Stomach (tissue), 9 donors: ENCODE data around the gene SLC4A4. TPM values are rescaled to one million over a fixed set of nuclear protein-coding genes. Genes with fewer than 3 reads are reported as not detected.

ENCODE experiments used
- DNase-seq, 2 donors: peaks; one replicate each; pipeline versions ENCODE4 v3.0.0 to v3.0.0-alpha.2; 2013 to 2019
- H3K27ac ChIP-seq, 5 donors: fragments of 200-600 bp in 4 of 5; sonication (generic) in 4 of 5; one replicate each; pipeline ENCODE4 v1.5.1; 2013 to 2019; ENCODE audit warnings: mild to moderate bottlenecking in 1 of 5, moderate library complexity in 1 of 5
- H3K27me3 ChIP-seq, 3 donors: fragments of 200-600 bp; sonication (generic); one replicate each; pipeline ENCODE4 v1.5.1; 2017 to 2019; ENCODE audit warnings: mixed run types in 1 of 3
- H3K36me3 ChIP-seq, 4 donors: fragments of 200-600 bp; sonication (generic); 1 replicate in 3 of 4; 2 replicates in 1 of 4; pipeline ENCODE4 v1.5.1; 2016 to 2019
- H3K4me1 ChIP-seq, 4 donors: fragments of 200-600 bp; sonication (generic); one replicate each; pipeline ENCODE4 v1.5.1; 2016 to 2019
- H3K4me3 ChIP-seq, 4 donors: fragments of 200-600 bp; sonication (generic) in 3 of 4; one replicate each; pipeline ENCODE4 v1.5.1; 2016 to 2019; ENCODE audit warnings: mild to moderate bottlenecking in 1 of 4
- H3K9me3 ChIP-seq, 4 donors: fragments of 200-600 bp; sonication (generic); one replicate each; pipeline ENCODE4 v1.5.1; 2016 to 2019
- EP300 ChIP-seq: sonication (generic); formaldehyde crosslinking; IDR thresholded peaks from one replicate; pipeline ENCODE4 v1.6.1; 2017; ENCODE audit warnings: antibody characterized with exemption
- POLR2A ChIP-seq, 4 donors: fragments of 450-650 bp; IDR thresholded peaks; one replicate each; pipeline ENCODE4 v1.6.1; 2016; ENCODE audit warnings: antibody characterized with exemption in 4 of 4, control low read depth in 2 of 4, mild to moderate bottlenecking in 1 of 4, moderate library complexity in 1 of 4
- POLR2AphosphoS5 ChIP-seq, 3 donors: sonication (generic); formaldehyde crosslinking; IDR thresholded peaks; one replicate each; pipeline ENCODE4 v1.6.1; 2016; ENCODE audit warnings: antibody characterized with exemption in 3 of 3
- WGBS, 5 donors: extraction: QIAGEN DNeasy Blood & Tissue Kit in 3 of 5; methylation state at CpG; one replicate each; pipeline versions ENCODE4 v1.1.5 to v1.1.7; 2013 to 2018; 5-methylcytosine and 5-hydroxymethylcytosine counted together
- intact Hi-C: fragments of 100-400 bp; cut with DNase I; formaldehyde crosslinking; loops from one replicate; pipeline ENCODE4 v1.15.1; 2023; ENCODE audit warnings: low total_unique reads
- polyA plus RNA-seq, 3 donors: library from polyadenylated mRNA; stranded (reverse); fragments of 200-250 nt; gene quantifications; one replicate each; pipeline ENCODE4 v1.2.3, GENCODE V29; 2013
- total RNA-seq, 5 donors: library from RNA; depleted of rRNA; stranded (reverse); fragments of >200 nt; gene quantifications; one replicate each; pipeline versions ENCODE4 v1.1.0 to v1.2.3, GENCODE V29; 2014 to 2016
- TF ChIP-seq, protein P1 (sequence below), 7 experiments: fragments of 450-650 bp in 4 of 7; fragments of 200-600 bp in 3 of 7; sonication (generic) in 3 of 7; IDR thresholded peaks; one replicate each; pipeline ENCODE4 v1.5.1; 2016 to 2019; ENCODE audit warnings: antibody characterized with exemption in 7 of 7, control low read depth in 2 of 7, mild to moderate bottlenecking in 1 of 7
- donor health status: healthy with polysubstance abuse.
- donor health status: Bipolar disorder and iron deficiency.
- donor health status: healthy.

Gene SLC4A4
- total and polyA plus RNA-seq, 8 donors: 1.8 to 95.3 (median 12.8) TPM

GRCh38 chr4:71303287-71303686 is 35.5 kb upstream of the SLC4A4 start:
- Histone ChIP-seq H3K27ac (no peak overlapping the region), H3K4me3 (no peak overlapping the region), H3K36me3 (no peaks in the 10 kb centered on the region), H3K9me3 (no peaks in the 10 kb centered on the region), H3K4me1 (no peaks in the 10 kb centered on the region), H3K27me3 (no peaks in the 10 kb centered on the region)
- TF ChIP-seq POLR2A (IDR thresholded peaks at IDR 0.05): no peak
- no peak for TF ChIP-seq EP300
- no peak for TF ChIP-seq POLR2AphosphoS5 (IDR thresholded peaks at IDR 0.05)
- TF ChIP-seq, protein P1, sequence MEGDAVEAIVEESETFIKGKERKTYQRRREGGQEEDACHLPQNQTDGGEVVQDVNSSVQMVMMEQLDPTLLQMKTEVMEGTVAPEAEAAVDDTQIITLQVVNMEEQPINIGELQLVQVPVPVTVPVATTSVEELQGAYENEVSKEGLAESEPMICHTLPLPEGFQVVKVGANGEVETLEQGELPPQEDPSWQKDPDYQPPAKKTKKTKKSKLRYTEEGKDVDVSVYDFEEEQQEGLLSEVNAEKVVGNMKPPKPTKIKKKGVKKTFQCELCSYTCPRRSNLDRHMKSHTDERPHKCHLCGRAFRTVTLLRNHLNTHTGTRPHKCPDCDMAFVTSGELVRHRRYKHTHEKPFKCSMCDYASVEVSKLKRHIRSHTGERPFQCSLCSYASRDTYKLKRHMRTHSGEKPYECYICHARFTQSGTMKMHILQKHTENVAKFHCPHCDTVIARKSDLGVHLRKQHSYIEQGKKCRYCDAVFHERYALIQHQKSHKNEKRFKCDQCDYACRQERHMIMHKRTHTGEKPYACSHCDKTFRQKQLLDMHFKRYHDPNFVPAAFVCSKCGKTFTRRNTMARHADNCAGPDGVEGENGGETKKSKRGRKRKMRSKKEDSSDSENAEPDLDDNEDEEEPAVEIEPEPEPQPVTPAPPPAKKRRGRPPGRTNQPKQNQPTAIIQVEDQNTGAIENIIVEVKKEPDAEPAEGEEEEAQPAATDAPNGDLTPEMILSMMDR (IDR thresholded peaks at IDR 0.05): no peak
- intact Hi-C loops: no loop called here
- 81 to 90% (median 88%) methylated on average over 1 of the region's 1 CpG for WGBS, 5 donors
- DNase-seq: no peak

DNA sequence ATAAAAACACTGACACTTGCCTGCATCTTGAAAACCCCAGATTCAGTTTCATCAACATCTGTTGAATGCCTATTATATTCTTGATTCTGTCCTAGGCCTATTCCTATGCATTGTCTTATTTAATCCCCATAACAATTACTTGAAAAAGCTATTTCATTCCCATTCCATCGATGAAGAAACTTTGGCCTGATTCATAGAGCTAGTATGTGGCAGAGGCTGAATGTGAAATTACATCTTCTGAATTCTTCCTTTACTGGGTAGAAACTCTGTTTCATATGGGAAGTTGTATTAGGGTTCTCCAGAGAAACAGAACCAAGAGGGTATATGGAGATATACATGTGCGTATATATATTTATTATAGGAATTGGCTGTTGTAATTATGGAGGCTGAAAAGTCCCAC is 35.0 kb upstream of the SLC4A4 start:
- H3K4me1 ChIP-seq: no peaks in the 10 kb centered on the region
- WGBS, 5 donors: 91 to 97% (median 92%) methylated on average over 2 of the region's 2 CpGs
- H3K27me3 ChIP-seq: no peaks in the 10 kb centered on the region
- no peaks in the 10 kb centered on the region for H3K36me3 ChIP-seq
- H3K4me3 ChIP-seq: no peak overlapping the region
- no peaks in the 10 kb centered on the region for H3K9me3 ChIP-seq
- DNase-seq: no peak
- no peak overlapping the region for H3K27ac ChIP-seq
- TF ChIP-seq EP300: no peak
- intact Hi-C loops: no loop called here

DNA sequence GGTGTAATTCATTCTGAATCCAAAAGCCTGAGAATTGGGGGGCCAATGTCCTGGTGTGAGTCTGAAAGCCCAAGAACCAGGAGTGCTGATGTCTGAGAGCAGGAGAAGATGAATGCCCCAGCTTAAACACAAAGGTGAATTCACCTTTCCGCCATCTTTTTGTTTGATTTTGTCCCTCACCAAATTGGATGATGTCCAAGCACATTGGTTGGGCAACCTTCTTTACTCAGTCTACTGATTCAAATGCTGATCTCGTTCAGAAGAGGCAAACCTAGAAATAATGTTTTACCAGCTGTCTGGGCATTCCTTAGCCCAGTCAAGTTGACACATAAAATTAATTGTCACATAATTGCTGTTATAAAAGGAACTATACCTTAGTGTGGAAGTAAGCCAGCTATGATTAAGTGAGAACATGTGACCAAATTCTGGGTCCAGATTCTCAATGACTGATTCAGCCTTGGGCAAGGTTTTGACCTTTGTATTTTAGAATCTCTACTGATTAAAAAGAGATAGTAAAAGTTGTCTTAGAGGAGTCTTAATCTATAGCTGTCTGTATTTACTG is 34.5 kb upstream of the SLC4A4 start:
- H3K4me1 ChIP-seq: no peaks in the 10 kb centered on the region
- TF ChIP-seq, protein P1 (IDR thresholded peaks at IDR 0.05): no peak
- TF ChIP-seq POLR2A (IDR thresholded peaks at IDR 0.05): no peak
- TF ChIP-seq EP300: no peak
- TF ChIP-seq POLR2AphosphoS5 (IDR thresholded peaks at IDR 0.05): no peak
- no peak overlapping the region for H3K27ac ChIP-seq
- no peaks in the 10 kb centered on the region for H3K9me3 ChIP-seq
- H3K36me3 ChIP-seq: no peaks in the 10 kb centered on the region
- no peak overlapping the region for H3K4me3 ChIP-seq
- WGBS, 5 donors: 32 to 59% (median 44%) methylated on average over 2 of the region's 2 CpGs
- no peaks in the 10 kb centered on the region for H3K27me3 ChIP-seq
- peak in 1 of 2 donors; percentile 27 for DNase-seq
- intact Hi-C loops: no loop called here

DNA sequence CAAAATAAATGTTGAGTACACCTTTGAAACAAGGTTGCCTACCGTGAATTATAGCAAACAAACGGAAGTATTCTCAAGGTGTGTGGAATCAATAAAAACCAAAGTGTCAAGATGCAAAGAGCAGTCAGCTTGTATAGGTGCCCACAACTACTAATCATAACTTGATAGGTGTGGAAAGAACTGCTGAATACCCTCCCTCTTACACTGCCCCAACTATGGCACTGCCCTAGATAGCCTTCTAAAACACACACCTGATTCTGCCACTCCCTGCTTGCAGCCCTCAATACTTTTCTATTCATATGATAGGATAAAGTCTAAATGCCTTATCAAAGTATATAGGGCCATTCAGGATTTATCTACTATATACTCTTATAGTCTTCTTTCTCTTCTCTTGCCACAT is 31.1 kb upstream of the SLC4A4 start:
- no peak for DNase-seq
- Histone ChIP-seq H3K36me3 (no peaks in the 10 kb centered on the region), H3K27ac (no peak overlapping the region), H3K4me3 (no peak overlapping the region), H3K9me3 (no peaks in the 10 kb centered on the region), H3K4me1 (no peaks in the 10 kb centered on the region), H3K27me3 (no peaks in the 10 kb centered on the region)
- 53 to 84% (median 62%) methylated on average over 2 of the region's 2 CpGs for whole genome bisulfite sequencing, 5 donors
- intact Hi-C loops: no loop called here
- TF ChIP-seq, protein P1 (IDR thresholded peaks at IDR 0.05): no peak
- TF ChIP-seq POLR2A (IDR thresholded peaks at IDR 0.05): no peak
- TF ChIP-seq EP300: no peak
- TF ChIP-seq POLR2AphosphoS5 (IDR thresholded peaks at IDR 0.05): no peak

- TF ChIP-seq POLR2A (IDR thresholded peaks at IDR 0.05) (no peak), EP300 (no peak), POLR2AphosphoS5 (IDR thresholded peaks at IDR 0.05) (no peak)
- TF ChIP-seq, protein P1 (IDR thresholded peaks at IDR 0.05): no peak
- no peak overlapping the region for H3K27ac ChIP-seq
- H3K4me1 ChIP-seq: peaks cover 0 to 7% (median 0%) of the 10 kb centered on the region in 4 donors
- intact Hi-C loops: no loop called here
- no peaks in the 10 kb centered on the region for H3K36me3 ChIP-seq
- no peaks in the 10 kb centered on the region for H3K27me3 ChIP-seq
- no peaks in the 10 kb centered on the region for H3K9me3 ChIP-seq
- DNase-seq: no peak
- no peak overlapping the region for H3K4me3 ChIP-seq
- 64 to 79% (median 71%) methylated on average over 3 of the region's 3 CpGs for WGBS, 5 donors
These were observed 16.4 kb upstream of the SLC4A4 start for GRCh38 chr4:71322425-71322824.
